ENCODE results near the gene SPECC1L.
"Not testable (repeated sequence)": the region's sequence is repeated elsewhere in the genome, so short reads cannot be mapped to it uniquely, and the experiment has no call there.

- not testable (repeated sequence) for TF ChIP-seq POLR2A, SPI1, TAF1, POLR2AphosphoS5, POU2F2 (IDR thresholded peaks at IDR 0.05; ENCODE audit: low read depth, low read length)
Observed at GRCh38 chr22:24273906-24274305, 3.3 kb downstream of the SPECC1L start.
